Osteocyte (in vitro differentiated cells): Measurements from ENCODE around the gene STC2. TPM values are rescaled to one million over a fixed set of nuclear protein-coding genes. Genes with fewer than 3 reads are reported as not detected.

Experiments used
- DNase-seq: peaks from one replicate; pipeline ENCODE4 v3.0.0; 2021; ENCODE audit warnings: mixed read lengths; ENCODE audit not compliant: unreplicated experiment; ENCODE audit errors: extremely low spot score
- H3K27ac Mint-ChIP-seq: one replicate; pipeline ENCODE4 v1.8.0; 2021; ENCODE audit warnings: mild to moderate bottlenecking, mixed read lengths; ENCODE audit not compliant: unreplicated experiment
- H3K27me3 Mint-ChIP-seq: one replicate; pipeline ENCODE4 v1.8.0; 2021; ENCODE audit warnings: mixed read lengths; ENCODE audit not compliant: unreplicated experiment
- H3K36me3 Mint-ChIP-seq: one replicate; pipeline ENCODE4 v1.8.0; 2021; ENCODE audit warnings: mixed read lengths; ENCODE audit not compliant: unreplicated experiment
- H3K4me1 Mint-ChIP-seq: one replicate; pipeline ENCODE4 v1.8.0; 2021; ENCODE audit warnings: mixed read lengths; ENCODE audit not compliant: unreplicated experiment
- H3K4me3 Mint-ChIP-seq: one replicate; pipeline ENCODE4 v1.8.0; 2021; ENCODE audit warnings: mild to moderate bottlenecking, moderate library complexity, mixed read lengths; ENCODE audit not compliant: unreplicated experiment
- H3K9me3 Mint-ChIP-seq: one replicate; pipeline ENCODE4 v1.8.0; 2021; ENCODE audit warnings: mixed read lengths; ENCODE audit not compliant: unreplicated experiment
- CTCF ChIP-seq: fragments of 200-600 bp; sonication (generic); IDR thresholded peaks from 2 replicates; pipeline ENCODE4 v1.5.0; 2021; ENCODE audit warnings: antibody characterized with exemption, mild to moderate bottlenecking, moderate library complexity
- total RNA-seq: library from RNA; stranded (reverse); gene quantifications from 2 replicates; pipeline ENCODE4 v1.2.1, GENCODE V29; 2021

Gene STC2
- total RNA-seq, 1 donor from 2014 or later: 334 TPM

DNA sequence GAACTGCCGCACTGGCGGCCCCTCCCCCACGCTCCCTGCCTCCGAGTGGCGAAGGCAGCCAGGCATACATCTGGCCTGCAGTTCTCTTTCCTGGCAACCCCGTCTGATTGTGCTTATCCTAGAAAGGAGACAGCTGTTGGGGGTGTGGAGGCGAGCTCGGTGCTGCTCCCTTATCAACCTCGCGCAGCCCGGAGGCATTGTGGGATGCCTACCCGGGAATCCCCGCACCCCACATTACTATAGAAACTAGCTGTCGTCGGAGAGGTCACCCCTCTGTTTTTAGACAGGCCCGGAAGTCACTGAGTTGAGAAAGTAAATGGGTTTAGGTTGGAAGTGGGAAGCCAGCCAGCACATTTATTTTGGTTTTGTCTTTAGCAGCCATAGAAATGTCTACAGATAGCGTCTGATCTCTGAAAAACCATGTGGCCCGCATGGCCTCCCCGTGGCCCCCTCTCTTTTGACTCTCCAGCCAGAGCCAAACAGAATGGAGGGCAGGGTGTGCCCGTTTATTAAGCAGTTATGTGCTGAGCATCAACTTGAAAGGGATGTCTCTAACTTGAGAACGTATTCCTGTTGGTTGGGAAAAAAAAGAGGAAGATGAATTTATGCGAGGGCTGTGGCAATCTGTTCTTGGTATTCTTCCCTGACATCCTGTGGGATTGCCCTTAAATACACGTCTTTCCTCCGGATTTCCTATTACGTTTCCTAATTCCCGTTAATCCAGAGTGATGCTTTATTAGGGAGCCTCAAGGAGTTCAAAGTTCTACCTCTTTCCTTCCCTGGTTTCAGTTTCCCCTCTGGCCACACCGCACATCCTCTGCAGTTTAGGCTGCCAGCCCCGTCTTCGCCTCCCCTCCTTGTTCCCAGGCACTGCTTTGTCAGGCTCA lies 3.9 kb downstream of the STC2 start:
- peak overlapping the region; percentile 98 for H3K4me3 Mint-ChIP-seq
- H3K36me3 Mint-ChIP-seq: peaks cover 77% of the 10 kb centered on the region
- peaks cover 73% of the 10 kb centered on the region for H3K4me1 Mint-ChIP-seq
- H3K27me3 Mint-ChIP-seq: no peaks in the 10 kb centered on the region
- no peaks in the 10 kb centered on the region for H3K9me3 Mint-ChIP-seq
- peak overlapping the region; percentile 98 for H3K27ac Mint-ChIP-seq
- TF ChIP-seq CTCF: no peak
- peak; percentile 92 for DNase-seq

- TF ChIP-seq CTCF: no peak
- DNase-seq: no peak
- peaks cover 73% of the 10 kb centered on the region for H3K4me1 Mint-ChIP-seq
- peak overlapping the region; percentile 98 for H3K27ac Mint-ChIP-seq
- H3K36me3 Mint-ChIP-seq: peaks cover 82% of the 10 kb centered on the region
- peak overlapping the region; percentile 98 for H3K4me3 Mint-ChIP-seq
- H3K27me3 Mint-ChIP-seq: no peaks in the 10 kb centered on the region
- H3K9me3 Mint-ChIP-seq: no peaks in the 10 kb centered on the region
Observed at GRCh38 chr5:173323799-173324114, 4.5 kb downstream of the STC2 start.

DNA sequence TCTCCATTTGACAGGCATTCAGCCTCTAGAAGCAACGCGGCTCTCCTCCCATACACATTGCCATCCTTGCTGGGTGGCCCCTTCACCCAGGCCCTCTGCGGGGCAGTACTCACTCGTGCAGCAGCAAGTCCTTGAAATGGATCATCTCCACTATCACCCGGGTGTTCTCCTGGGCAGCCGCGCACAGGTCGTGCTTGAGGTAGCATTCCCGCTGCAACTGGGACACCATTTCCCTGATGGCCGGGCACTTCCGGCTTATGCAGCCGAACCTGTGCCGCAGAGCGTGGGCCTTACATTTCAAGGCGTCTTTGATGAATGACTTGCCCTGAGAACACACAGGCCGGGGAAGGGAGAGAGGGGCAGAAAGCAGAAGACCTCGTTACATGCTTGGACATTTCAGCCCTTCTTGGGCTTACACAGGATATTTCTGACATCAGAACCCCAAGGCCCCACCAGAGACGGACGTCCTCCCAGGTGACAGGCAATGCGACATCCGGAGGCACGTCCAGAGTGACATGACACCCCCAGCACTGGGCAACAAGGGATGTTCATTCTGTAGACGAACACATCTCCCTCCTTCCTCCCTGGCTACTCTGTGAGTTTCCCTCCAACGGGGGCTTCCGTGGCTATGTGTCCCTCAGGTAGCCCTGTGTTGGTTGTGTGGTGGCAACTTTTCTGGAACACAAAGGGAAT lies 5.0 kb downstream of the STC2 start:
- Mint-ChIP-seq H3K27ac (peak overlapping the region; percentile 98), H3K4me1 (peaks cover 76% of the 10 kb centered on the region), H3K36me3 (peaks cover 86% of the 10 kb centered on the region)

GRCh38 chr5:173321886-173322285 lies 6.3 kb downstream of the STC2 start:
- Mint-ChIP-seq H3K27ac (peak overlapping the region; percentile 98), H3K36me3 (peaks cover 93% of the 10 kb centered on the region), H3K27me3 (no peaks in the 10 kb centered on the region), H3K4me3 (no peak overlapping the region), H3K9me3 (no peaks in the 10 kb centered on the region), H3K4me1 (peaks cover 88% of the 10 kb centered on the region)
- TF ChIP-seq CTCF: no peak
- DNase-seq: no peak

More for the DNA sequence above, 5.0 kb downstream of the STC2 start:
- Mint-ChIP-seq H3K4me3 (peak overlapping the region; percentile 98), H3K27me3 (no peaks in the 10 kb centered on the region), H3K9me3 (no peaks in the 10 kb centered on the region)
- no peak for TF ChIP-seq CTCF
- DNase-seq: no peak

GRCh38 chr5:173320259-173320658 lies 8.0 kb downstream of the STC2 start:
- Mint-ChIP-seq H3K4me3 (no peak overlapping the region), H3K27me3 (no peaks in the 10 kb centered on the region), H3K4me1 (peaks cover 98% of the 10 kb centered on the region), H3K9me3 (no peaks in the 10 kb centered on the region), H3K27ac (peak overlapping the region; percentile 97), H3K36me3 (peaks cover 85% of the 10 kb centered on the region)
- TF ChIP-seq CTCF: peak; percentile 19
- DNase-seq: no peak
